Fibroblast of skin of back (primary cell): ENCODE data around the gene LDLRAD4.

Source experiments
- DNase-seq: peaks from one replicate; pipeline ENCODE4 v3.0.0-alpha.2; 2013

LDLRAD4 gene

DNA sequence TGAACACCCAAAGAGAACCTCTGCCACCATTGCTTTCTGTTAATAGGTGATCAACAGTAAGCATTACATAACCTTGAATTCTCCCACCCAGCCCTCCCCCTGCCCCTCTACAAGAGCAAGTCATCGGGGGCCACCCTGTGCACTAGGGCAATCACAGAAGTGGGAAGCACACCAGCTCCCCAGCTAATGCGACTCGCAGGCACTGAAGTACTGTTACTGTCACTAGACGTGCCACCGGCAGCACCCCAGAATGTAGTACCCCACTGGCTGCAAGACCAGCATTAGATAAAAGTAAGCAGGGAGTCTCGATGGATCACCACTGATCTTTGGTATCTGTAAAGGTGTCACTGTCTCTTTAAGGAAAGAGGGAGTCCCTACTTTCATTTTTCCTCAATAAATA, 340.2 kb downstream of the LDLRAD4 start:
- no peak for DNase-seq

DNA sequence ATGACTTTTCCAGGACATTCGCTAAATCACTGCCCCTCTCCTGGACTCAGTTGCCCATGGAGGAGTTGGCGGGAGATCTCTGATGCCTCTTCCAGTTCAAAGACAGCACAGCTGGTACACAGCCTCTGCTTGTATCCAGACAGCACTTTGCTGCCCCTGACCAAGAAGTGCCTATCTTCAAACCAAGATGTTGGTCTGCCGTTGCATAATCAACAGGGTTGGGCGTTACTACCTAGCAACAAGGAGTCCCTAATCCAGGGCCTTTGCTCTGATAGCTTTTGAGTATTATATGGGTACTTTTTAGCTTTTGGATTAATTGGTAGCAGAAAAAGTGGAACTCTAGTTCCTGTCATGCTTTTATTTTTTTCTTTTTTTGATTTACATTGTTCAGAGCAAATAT, 341.2 kb downstream of the LDLRAD4 start:
- DNase-seq: no peak

DNA sequence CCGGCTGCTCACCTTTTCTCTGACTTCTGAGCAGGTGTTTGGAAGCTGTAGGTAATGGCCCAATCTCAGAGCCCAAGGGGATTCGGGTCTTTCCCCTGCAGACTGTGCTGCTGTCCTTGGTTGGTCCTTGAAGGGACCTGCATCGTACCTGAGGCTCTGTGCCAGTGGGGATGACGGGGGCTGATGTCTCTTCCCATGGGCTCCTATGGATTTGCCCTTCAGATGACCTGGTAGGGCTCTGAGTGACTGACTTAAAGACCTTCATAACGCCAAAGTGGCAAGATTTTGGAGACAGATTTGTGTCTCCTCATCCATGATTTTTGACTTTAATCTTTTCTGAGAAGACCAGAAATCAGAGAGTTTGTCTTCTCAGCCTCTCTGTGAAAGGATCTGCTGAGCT, 341.7 kb downstream of the LDLRAD4 start:
- no peak for DNase-seq

DNA sequence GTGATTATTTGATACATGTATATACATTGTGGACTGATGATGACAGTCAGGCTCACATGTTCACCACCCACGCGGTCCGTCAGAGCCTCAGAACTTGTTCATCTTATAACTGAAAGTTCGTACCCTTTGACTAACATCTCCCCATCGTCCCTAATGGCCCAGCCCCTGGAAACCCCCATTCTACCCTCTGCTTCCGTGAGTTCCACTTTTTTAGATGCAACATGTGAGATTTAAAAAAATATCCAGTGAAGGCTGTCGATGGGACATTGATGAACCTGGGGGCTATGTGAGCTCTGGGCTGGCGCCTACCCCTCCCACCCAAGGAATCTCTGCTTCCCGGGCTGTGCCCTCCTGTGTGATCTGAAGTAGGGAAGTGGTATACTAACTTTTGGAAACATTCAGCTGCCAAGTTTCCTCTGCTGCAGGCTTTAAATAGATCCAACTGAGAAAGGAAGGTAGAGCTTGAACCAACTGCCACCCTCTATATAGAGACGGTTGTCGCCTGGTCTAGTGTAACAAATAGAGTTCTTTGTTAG, 344.0 kb downstream of the LDLRAD4 start:
- DNase-seq: no peak

DNA sequence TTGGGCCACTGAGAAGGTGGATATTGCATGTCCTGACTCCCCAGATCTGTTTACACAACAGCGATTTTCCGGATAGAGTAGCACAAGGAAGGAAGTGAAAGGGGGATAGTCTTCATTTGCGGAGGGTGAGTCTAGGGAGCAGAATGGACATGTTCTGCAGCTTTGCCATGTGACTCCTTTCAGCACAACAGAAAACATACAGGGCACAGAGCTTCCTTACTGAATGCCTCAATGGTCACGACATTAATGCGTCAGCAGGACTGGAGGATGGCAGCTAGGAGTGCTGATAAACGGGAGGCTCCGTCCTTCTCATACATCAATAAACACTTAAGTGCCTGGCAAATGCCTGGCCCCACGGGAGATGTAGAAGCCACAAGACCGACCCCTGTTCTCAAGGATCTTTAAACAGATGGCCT, 344.8 kb downstream of the LDLRAD4 start:
- no peak for DNase-seq

DNA sequence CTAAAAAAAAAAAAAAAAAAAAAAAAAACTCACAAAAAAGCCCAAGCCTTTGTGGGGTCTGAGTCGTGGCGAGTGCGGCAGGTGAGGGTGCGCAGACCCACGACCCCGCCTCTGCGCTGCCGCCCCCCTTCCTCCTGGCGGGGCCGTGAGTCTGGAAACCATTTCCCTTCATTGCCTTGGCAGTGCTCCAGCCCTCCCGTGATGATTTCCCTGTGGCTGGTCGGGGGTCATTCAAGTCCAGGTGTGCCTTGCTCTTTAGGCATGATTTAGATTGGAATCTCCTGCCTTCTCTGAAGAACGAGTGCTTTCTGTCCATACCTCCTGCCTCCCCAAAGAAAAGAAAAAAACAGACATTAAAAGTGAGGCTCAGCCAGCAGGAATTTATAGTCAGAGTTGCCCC, 346.0 kb downstream of the LDLRAD4 start:
- DNase-seq: no peak

DNA sequence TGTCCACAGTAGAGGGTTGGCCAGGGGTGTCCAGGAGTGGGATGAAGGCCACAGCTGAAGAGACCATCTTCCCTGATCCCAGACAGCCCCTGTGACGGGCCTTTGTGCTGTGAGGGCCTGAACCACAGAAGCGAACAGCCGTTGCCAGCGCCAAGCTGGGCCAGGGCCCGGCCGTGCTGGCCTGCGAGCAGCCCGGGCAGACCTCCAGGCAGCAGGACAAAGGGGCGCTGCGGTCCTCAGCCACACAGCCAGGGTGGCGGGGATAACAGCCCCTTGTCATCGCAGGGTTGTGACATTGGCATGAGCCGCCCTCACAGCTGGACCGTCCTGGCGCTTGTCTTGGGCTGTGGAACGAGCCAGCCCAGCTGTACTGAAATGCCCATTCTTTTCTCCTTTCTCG, 346.7 kb downstream of the LDLRAD4 start:
- DNase-seq: no peak

DNA sequence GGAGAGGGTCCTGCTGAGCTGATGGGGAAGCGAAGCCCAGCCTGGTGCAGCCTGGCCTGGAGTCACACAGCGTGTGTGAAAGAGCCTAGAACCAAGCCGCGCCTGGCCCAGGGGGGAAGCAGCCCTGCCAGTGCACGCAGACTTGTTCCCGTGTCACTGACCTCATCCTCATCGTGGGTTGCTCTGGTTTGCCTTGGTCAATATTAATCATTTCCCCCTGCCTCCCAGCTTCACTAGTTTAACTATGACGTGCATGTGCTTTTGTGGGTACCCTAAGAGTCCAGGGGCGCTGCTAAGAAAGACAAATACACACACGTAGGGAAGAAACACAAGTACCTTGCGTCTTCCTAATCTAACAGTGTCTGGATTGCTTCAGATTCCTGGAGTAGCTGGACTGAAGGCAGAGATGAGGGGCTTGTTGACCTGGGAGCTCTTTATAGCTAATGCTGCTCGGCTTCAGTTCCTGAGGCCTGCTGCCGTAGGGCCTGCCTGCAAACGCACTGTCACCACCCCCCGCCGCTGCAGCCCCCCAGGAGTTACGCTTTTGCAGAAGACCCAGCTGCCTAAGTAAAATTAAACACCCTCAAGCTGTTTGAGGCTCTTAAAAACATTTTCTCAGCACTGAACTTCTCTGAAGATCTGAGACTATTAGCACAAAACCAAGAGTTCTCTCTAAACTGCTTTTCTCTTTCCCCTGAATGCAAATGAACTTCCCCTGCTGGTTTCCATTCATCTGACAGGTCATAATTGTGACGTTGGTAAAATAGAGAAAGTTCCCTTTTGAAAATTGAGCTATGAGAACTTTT, 348.6 kb downstream of the LDLRAD4 start:
- DNase-seq: no peak

DNA sequence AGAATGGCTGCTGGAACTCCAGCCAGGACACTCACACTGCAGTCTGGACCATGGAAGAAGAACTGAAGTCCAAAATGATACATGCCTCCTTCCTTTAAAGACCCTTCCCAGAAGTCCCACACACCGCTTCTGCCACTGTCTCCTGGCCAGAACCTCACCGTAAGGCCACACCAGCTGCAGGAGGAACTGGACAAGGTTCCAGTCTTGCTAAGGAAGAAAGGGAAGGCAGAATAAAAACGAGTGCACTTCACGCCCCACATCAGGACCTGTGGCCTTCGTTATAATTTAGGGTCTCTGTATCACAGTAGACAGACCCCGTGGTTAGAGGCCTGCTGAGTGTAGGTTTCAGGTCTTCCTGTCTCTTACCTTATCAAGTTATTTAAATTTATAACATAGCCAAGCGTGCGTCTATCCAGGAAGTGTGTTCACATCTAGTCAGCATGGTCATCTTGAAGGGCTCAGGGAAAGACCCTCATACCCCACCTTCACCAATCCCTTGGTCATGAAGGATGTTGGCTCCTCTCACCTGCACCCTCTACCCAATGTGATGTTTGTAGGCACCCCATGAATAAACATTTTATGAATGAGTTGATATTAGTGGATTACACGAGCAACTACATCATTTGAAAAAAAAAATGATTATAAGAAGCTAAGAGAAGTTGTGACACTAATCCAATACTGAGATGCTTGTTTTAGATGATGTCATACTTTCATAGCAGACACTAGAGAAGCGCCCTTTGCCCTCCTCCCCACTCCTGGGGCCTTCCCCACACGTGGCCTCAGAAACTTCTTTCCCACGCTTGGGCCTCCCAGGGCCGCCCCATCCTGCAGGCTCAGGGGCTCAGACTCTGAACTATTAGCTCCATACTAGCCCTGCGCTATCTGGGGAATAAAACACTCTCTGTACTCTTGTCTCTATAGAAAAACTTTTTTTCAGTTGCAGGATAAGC, 350.2 kb downstream of the LDLRAD4 start:
- no peak for DNase-seq

DNA sequence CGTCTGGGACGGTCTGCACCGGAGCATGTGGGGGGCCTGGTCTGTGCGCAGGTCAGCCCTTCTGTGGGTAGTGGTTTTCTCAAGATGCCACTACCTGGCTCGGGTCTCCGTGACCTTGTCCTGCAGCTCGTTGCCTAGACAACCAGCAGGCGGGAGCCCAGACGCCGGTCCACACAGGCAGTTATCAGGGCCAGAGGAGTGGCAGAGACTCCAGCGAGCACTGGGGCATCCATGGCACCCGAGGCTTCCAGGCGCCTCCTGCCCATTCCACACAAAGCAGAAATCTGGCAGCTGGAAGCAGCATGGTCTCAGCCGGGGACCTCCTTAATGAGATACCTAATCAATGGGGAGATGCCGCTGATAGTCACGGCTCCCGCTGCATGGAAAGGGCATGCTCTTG, 351.7 kb downstream of the LDLRAD4 start:
- no peak for DNase-seq

DNA sequence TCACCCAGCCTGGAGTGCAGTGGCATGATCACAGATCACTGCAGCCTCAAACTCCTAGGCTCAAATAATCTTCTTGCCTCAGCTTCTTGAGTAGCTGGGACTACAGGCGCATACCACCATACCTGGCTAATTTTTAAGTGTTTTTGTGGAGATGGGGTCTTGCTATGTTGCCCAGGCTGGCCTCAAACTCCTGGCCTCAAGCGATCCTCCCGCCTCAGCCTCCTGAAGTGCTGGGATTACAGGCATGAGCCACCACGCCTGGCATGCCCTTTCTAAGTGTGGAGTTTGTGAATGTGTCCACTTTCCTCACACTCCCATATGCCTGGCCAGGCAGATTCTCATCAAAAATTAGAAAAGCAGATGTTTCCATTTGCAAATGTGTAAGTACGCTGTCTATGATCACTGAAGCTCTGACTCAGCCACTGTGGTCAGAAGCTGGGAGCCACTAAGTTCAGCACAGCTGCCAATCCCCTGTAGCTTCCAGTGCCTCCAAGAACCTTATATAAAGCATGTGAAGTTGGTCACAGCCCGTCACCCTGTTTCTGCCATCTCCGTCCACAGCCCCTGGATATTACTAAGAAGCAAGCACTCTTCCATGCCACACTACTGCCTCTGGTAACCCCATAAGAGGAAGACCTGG, 352.4 kb downstream of the LDLRAD4 start:
- DNase-seq: no peak

DNA sequence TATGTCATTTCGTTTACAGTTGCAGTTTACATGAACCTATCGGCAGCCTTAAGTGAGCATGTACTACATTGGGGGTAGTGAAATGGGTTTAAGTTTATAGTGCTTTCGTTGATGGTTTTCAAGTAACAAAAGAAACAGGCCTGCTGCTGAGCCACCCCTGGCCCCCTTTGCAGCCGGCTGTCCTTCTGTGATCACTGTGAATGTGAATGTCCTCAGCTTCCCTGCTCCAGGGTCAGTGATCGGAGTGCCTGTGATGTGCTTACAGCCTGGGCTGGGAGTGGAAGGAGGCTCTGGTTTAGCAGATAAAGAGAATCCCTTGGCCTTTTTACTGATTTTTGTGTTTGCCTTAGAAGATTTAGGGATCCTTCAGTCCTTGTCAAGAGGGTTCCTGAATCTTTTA, 353.6 kb downstream of the LDLRAD4 start:
- DNase-seq: no peak

DNA sequence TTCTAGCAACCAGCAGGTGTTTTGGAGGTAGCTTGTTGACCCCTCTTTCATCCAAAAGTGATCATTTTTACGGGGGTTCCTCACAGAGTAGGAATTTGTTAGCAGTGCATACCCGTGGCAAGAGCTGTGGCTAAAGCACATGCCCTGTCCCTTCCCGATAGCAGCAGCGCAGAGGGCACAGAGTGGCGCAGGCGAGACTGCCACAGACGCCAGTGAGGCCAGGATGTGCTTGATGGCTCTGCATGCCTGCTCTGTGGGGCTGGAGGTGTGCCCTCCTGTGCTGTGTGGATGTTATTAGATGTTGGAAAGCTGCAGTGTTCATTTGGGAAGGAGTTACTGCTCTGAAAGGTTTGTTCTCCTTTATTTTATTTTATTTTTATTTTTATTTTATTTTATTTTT, 354.2 kb downstream of the LDLRAD4 start:
- DNase-seq: no peak

DNA sequence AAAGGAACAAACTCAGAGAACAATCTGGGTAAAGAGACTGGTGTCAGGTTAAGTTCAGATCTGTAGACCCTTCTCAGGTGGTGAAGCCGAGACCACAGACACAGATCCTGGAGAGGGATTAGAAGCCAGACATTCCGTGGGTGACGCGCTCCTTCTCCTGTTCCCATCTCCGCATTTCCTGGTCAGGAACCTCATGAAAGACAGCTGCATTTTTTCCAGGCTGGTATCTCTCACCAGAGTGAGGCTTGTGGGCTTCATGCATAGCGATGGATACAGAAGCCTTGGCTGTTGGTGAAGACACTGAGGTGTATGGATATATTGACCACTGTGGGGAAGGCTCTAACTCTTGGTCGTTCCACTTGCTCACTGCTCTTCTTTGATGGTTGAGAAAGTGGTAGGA, 355.2 kb downstream of the LDLRAD4 start:
- DNase-seq: no peak

DNA sequence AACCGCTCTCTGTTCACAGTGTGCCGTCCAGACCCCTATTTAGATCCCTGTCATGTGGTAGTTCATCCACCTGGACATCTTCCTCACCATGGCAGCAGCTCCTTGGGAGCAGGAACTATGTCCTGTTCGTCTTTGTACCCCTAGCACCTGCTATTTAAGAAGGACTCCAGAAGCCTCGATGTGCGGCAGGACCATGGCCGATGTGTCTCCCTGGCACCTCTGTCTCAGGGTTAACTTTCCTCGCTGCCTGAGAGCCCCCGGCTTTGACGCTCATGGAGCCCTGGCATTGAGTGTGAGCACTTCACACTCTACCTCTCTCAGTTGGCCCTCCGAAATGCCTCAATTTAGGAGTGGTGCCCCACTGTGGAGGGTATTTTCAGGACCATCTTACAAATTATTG, 355.8 kb downstream of the LDLRAD4 start:
- no peak for DNase-seq

DNA sequence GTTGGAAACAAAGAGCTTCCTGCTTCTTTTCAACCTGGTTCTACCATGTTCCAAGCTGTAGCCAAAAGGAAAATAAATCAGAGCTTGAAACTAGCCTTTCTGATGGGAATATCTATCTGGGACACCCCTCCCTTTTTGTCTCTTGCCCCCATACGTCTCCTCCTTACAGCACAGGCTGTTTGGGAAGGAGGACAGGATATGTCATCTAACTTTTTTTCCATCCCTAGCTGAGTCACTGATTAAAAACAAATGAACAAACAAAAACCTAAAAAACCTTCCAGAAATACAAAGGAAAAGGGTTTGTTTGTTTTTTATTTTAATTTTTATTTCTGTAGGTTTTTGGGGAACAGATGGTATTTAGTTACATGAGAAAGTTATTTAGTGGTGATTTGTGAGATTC, 356.2 kb downstream of the LDLRAD4 start:
- DNase-seq: peak; percentile 3

DNA sequence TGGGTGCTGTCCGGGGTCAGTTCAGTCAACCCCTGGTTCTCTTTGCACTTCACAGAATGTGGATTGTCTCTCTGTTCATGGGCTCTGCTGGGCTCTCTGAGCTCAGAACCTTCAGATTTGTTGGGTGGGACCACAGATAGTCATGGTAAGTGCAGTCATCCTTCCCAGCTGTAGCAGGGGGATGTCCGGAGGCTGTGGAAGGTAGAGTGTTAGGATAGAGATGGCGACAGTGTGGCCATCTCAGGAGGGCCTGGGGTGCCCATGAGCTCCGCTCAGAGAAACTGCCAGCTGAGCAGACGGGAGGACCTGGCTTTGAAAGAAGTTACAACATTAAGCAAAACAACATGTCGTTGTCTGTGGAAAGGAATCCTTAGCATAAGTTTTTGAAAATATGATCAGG, 358.0 kb downstream of the LDLRAD4 start:
- DNase-seq: no peak

DNA sequence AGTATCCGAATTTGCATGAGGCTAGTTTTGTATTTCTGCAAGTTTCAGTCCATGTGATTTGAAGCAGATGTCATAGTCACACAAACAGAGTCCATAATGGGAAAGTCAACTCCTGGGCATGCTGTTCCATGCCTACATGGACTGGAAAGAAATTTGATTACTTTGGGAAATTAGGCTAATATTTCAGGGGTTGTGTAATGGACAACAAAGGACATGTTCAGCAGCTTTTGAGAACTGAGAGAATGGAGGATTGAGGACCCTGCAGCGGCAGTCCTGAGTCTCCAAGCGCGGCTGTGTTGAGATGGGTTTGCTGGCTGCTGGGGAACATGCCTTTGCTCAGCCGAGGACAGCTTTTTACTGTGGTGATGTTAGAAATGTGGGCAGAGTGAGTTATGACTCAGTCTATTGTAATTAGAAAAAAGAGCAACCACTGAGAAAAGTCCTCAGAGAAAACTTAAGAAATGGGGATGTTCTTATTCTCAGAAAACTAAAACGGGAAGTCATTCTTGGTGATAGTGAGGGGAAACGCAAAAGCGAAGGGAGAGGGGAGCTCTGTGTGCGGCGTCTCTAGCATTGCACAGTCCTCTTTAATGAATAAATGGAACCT, 358.6 kb downstream of the LDLRAD4 start:
- DNase-seq: peak; percentile 69

DNA sequence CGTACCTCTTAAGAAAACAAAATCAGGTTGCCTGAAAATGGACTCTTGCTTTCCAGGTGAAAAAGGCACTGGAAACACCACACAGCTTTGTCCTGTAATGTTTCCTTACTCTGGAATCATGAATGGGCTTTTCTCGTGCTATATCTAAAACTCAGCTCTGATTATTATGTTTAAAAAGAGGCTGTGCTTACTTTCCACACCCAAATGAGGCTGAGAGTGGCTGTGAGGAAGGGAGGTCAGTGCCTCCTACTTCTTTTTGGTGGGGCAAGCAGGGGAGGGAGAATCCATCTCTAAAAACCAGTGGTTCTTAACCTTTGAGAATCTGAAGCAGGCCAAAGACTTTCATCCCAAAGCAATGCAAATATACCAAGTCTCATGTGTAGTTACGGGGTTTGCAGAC, 359.2 kb downstream of the LDLRAD4 start:
- DNase-seq: no peak

DNA sequence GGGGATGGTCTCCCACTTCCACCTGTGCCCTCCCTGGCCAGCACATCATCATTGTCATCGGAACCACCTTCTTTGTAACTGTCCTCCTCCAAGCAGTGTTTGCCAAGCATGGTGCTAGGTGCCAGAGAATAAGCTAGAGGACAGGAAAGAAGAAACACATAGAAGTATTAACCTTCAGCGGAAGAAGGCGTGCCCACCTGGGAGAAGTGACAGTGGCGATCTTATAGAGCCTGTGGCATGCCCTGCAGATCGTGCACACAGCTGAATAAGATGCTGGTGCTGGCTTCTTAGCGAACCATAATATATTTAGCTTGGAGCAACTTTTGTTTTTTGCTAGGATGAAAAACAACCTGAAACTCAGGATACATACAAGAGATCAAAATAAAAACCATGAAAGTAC, 359.8 kb downstream of the LDLRAD4 start:
- DNase-seq: no peak

DNA sequence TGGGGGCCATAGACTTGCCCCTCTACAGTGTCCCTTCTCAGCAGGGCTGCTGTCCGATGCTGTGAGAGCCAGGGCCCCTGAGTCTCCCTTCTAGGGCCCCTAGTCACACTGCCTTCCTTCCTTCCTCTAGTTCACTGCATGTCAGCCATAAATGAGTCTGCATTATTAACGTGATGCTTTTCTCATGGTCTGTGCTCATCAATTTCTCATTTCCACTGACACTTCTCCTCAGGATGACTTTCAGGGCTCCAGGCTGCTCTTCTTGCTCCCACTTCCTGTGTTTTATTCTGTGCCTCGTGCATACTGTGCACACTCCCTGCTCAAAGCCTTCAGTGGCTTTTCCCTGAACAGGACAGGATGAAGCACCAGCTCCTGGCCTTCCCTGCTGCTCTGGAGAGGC, 361.3 kb downstream of the LDLRAD4 start:
- no peak for DNase-seq

DNA sequence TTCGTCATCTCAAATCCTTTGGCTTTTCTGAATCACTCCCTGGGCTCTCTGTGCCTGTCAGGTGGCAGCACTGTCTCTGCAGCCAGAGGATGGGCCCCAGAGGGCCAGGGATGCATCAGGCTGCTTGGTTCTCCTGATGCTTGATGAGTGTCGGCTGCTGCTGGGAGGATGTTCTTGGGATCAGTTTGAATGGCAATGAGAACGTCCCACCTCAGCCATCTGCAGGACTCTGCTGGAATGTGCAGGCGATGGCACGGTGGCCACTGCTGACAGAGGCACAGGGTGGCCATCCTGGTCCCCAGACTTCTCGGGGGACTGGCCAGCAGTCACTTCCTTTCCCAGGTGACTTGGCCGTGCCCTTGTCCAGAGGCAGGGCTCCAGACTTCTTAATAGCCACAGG, 361.8 kb downstream of the LDLRAD4 start:
- DNase-seq: no peak

DNA sequence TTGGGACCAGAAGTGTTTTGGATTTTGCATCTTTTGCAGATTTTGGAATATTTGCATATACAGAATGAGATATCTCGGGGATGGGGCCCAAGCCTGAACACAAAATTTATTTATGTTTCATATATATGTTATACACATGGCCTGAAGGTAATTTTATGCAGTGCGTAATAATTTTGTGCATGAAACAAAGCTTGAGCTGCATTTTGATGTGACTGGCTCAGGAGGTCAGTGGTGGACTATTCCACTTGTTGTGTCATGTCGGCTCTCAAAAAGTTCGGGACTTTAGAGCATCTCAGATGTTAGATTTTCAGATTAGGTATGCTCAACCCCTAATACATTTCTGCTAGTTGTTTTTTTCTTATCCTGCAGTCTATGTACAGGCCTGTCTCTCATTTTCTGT, 362.4 kb downstream of the LDLRAD4 start:
- no peak for DNase-seq
